Epidermal melanocyte (primary cell): ENCODE results near the gene THSD4.
"Not testable (repeated sequence)": the region's sequence is repeated elsewhere in the genome, so short reads cannot be mapped to it uniquely, and the experiment has no call there.

ENCODE experiments used
- DNase-seq: peaks from one replicate; pipeline ENCODE4 v3.0.0; 2011; ENCODE audit warnings: low spot score; ENCODE audit not compliant: insufficient read length

The THSD4 gene

GRCh38 chr15:71707230-71708050 lies 592.2 kb downstream of the THSD4 start:
- no peak for DNase-seq

GRCh38 chr15:71708051-71708429 lies 592.8 kb downstream of the THSD4 start:
- no peak for DNase-seq

- DNase-seq, result no peak
Measured at GRCh38 chr15:71708741-71709140, 593.5 kb downstream of the THSD4 start.

- no peak for DNase-seq
Measured at GRCh38 chr15:71709808-71710418, 594.6 kb downstream of the THSD4 start.

GRCh38 chr15:71712182-71712581 lies 596.9 kb downstream of the THSD4 start:
- DNase-seq, result no peak

DNA sequence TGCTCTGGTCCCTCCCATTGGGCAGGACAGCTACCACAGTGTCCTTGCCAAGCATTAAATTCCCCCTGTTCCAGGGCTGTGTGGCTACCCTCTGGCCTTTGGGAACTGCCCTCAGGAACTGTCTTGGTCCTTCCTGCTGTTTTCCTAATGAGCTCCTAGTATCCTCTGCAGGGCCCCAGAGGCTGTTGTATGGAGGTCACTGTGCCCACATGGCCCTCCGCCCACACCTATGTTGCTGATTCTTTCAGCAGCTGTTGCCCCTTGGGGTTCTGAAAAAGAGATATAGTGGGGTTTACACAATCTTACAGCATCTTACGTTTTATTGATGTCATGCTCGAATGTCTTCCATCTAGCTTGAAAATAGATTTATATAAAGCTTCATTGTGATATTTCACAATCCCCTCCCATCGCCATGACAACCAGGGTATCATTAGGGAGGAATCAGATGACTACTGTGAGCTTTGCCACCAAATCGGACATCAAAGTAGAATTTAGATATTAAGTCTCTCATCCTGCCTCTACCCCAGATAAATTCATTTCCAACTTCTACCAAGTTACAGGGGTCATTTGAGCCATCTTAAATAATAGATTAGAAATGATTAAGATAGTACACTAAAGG lies 598.0 kb downstream of the THSD4 start:
- DNase-seq, result no peak

DNA sequence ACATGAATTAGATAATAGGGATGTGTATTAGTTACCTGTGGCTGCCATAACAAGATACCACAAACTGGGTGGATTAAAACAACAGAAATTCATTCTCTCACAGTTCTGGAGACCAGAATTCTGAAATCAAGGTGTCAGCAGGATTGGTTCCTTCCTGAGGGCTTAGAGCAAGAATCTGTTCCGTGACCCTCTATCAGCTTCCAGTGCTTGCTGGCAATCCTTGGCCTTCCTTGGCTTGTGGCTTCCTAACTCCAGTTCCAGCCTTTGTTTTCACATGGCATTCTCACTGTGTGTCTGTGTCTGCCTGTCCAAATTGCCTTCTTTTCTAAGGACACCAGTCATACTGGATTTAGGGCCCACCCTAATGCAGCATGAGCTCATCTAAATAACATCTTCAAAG lies 600.6 kb downstream of the THSD4 start:
- DNase-seq, result no peak

- DNase-seq, result no peak
Measured at GRCh38 chr15:71716990-71717389, 601.7 kb downstream of the THSD4 start.

GRCh38 chr15:71718116-71718910 lies 603.0 kb downstream of the THSD4 start:
- DNase-seq, result no peak

DNA sequence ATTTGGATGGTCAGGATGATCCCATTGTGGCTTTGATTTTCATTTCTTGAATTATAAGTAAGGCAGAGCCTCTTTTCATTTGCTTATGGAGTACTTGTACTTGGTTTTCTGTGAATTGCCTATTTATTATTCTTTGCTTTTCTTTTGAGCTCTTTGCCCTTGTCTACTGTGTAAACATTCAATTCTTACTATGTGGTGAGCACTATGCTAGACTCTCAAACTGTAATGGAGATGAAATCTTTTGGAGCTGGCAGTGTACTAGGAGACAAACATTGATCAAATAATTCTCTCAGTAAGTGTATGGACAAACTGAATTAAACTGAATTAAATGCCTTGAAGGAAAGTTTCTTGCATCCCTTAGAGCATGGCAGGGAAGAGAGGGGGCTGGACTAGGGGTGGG lies 608.1 kb downstream of the THSD4 start:
- DNase-seq, result no peak

- not testable (repeated sequence) for DNase-seq
Measured at GRCh38 chr15:71725207-71725955, 610.1 kb downstream of the THSD4 start.

DNA sequence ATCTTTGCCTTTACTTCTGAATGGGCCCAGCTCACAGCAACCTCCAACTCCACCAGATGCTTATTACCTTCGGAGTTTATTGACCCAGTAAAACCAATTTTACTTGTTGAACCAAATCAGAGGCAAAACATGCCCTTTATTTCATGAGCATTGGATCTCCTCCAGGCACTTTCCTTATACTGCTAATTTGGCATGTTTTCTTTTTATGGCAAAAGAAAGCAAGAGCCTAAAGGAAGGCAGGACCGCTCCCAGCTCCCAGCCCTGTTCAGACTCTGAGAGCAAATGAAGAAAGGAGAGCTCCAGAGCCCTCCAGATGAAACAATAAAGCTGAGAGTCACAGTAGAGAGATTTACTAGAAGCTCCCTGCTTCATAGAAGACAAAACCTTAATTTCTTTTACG lies 613.6 kb downstream of the THSD4 start:
- DNase-seq, result no peak

DNA sequence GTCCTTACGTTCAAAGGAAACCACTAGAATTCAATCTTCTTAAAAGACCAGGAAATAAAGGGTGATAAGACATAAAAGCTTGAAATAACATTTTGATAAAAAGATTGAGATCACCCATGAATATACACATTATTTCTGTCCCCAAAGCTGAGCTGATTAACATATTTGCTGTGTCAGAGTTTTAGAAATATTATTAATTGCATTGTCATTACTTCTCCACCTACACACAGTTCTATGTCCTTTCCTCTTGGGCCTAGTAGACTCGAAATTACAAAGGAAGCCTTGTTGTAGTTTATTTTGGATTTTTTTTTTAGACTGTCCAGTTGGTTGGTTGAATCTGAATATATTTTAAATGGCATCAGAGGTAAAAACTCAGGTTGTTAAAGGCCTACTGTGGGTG lies 614.0 kb downstream of the THSD4 start:
- DNase-seq, result no peak

DNA sequence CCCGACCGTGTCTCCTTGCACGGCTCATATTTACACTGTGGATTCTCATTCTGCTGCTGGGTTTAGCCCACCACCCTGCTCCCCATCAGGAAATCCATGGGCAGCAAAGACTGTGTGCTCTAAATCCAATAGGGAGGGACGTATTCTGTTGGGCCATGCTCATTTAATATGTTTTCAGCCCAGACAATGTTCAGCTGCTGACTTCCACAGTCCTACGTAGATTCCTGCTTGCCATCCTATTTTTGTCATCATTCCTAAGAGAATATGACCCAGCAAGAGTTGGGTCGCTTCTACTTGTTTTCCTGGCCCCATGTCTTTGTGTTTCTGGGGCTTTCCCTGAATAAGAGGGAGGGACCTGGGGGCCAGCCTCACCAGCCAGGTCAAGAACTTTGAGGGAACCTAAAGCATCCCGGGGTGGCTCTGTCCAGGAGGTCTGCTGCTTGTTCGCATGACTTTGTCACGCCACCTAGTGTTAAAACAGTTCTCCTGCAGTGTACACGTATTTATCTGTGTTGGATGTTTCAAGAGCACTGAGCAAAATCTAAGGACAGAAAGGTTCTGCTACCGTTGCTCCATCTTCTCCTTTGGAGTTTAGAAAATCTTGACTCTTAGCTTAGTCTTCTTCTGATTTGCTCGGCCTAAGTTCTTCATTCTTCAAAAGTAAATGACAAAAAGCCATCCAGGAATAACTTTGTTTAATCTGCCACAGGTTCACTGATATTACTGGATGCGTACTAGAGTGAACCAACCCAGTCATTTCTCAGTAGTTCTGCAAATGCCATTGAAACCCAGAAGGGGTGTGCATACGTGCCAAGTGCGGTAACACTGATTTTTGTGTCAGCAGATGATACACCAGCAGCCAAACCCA lies 615.2 kb downstream of the THSD4 start:
- peak; percentile 63 for DNase-seq

DNA sequence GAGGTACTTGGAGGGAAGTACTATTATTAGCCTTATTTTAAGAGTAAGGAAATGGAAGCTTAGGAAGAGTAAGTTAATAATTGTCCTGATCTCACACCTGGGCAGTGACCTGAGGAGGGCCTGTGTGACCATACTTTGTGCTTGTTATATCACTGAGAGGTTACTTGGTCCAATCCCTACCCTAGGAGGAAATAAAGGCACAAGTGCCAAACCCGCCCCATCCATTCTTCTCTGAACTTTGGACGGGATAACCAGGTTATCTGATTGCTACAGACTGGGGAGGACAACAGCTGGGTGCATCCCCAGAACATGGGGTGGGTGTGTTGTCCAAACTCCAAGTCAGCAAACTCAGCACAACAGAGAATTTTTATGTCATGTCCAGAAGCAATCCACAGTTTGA lies 617.4 kb downstream of the THSD4 start:
- no peak for DNase-seq

DNA sequence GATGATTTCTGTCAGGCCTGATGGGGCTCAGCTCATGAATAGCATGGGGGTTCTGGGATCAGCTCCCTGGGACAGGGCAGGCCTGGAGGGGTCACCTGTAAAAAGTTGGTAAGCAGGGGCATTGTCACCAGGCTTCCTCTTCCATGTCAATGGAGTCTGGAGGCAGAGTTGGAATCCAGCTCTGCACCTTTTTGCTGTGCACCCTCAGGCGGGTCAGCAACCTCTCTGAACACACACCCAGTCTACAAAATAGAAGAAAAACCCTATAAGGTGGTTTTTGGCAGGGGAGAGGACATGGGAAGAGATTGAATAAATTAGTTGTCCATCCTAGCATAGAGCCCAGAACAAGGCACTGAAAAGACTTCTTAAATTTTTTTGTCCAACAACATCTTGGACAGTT lies 617.9 kb downstream of the THSD4 start:
- DNase-seq, result no peak

DNA sequence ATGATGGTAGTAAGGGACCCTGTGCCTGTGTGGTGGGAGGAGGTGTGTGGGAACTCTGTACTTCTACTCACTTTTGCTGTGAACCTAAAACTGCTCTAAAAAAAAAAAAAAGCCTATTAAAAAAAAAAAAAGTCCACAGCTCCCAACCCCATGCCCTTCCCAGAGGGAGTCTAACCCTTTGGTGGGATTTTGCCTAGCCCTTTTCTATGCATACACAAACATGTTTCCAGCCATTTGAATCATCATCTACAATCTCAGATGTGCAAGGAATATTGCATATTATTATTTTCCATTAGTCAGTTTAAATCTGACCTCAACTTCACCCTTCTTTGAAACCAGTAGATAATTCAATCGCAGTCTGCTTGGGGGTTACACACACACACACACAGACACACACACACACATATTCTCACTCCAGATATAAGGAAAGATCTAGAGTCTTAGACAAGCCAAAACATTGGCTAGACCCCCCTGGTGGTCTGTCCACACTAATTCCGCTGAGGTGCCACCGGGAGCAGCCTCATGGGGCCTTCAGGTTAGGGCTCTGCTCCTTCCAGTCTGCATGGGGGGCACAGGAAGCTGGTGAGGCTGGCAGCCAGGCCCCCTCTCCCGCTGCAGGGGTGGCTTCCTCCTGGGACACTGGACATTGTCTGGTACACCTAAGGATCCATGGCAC lies 619.6 kb downstream of the THSD4 start:
- DNase-seq, result no peak

DNA sequence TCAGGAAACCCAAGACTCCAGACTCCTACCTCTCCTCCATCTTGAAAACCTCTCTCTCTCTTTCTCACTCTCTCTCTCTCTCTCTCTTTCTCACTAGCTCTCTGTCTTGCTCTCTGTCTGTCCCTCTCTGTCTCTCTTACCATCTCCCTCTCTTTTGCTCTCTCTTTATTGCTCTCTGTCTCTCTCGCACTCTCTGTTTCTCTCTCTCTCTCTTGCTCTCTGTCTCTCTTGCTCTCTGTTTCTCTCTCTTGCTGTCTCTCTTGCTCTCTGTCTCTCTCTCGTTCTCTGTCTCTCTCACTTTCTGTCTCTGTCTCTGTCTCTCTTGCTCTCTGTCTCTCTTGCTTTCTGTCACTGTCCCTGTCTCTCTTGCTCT lies 620.1 kb downstream of the THSD4 start:
- no peak for DNase-seq

DNA sequence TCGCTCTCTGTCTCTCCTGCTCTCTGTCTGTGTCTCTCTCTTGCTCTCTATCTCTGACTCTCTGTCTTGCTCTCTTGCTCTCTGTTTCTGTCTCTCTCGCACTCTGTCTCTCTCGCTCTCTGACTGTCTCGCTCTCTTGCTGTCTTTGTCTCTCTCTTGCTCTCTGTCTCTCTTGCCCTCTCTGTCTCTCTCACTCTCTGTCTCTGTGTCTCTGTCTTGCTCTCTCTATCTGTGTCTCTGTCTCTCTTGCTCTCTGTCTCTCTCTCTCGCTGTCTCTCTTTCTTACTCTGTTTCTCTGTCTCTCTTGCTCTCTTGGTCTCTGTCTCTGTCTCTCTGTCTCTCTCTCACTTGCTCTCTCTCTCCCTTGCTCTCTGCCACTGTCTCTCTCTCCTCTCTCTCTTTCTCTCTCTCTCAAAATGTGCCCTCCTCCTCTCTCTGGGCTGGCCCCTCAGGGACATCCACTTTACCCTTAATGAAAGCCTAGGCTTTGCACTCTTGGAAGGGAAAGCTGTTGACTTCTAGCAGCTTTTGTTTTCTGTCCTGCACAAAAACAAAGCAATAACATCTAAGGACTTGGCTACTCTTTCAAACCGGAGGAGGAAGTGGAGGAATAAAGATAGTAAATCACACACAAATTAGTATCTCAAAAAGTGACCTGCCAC lies 621.1 kb downstream of the THSD4 start:
- DNase-seq, result no peak
